H1 (cell line): ENCODE measurements around the gene PKD1L1. TPM values are rescaled to one million over a fixed set of nuclear protein-coding genes. Genes with fewer than 3 reads are reported as not detected.

Source experiments
- CTCF ChIA-PET: fragments of 300-600 bp; sonication (Branson Sonifier 250); formaldehyde crosslinking; loops from one replicate; lab custom pipeline; 2021; ENCODE audit not compliant: partially characterized antibody; lab: Charles Lee
- POLR2A ChIA-PET: fragments of 300-600 bp; sonication (Branson Sonifier 250); formaldehyde crosslinking; loops from one replicate; lab custom pipeline; 2021; ENCODE audit warnings: inconsistent platforms; ENCODE audit not compliant: partially characterized antibody; lab: Charles Lee
- DNase-seq, 2 experiments: peaks; one replicate each; pipeline versions ENCODE4 v3.0.0 to v3.0.0-alpha.2; 2010 to 2022; ENCODE audit warnings: low spot score in 2 of 2, low read depth in 1 of 2, mixed read lengths in 1 of 2
- FAIRE-seq: peaks from 2 replicates; lab custom pipeline; 2011; peaks lifted over from hg19 to GRCh38; lab: Jason Lieb, UNC
- H2AFZ ChIP-seq: 2 replicates; pipeline ENCODE4 v1.8.1; 2012; ENCODE audit warnings: low read length, inconsistent platforms
- H2AK5ac ChIP-seq: 2 replicates; pipeline ENCODE4 v1.6.1; 2013; ENCODE audit warnings: low read depth, low read length
- H2BK120ac ChIP-seq: replicated peaks from 2 replicates; pipeline ENCODE3; 2013; ENCODE audit warnings: low read depth, low read length, inconsistent platforms
- H2BK12ac ChIP-seq: 2 replicates; pipeline ENCODE4 v1.6.1; 2013; ENCODE audit warnings: low read depth, low read length
- H2BK15ac ChIP-seq: 2 replicates; pipeline ENCODE4 v1.6.1; 2013; ENCODE audit warnings: low read length
- H2BK20ac ChIP-seq: 2 replicates; pipeline ENCODE4 v1.6.1; 2013; ENCODE audit warnings: low read length
- H2BK5ac ChIP-seq: 2 replicates; pipeline ENCODE4 v1.6.1; 2013; ENCODE audit warnings: low read depth, low read length
- H3K14ac ChIP-seq: 2 replicates; pipeline ENCODE4 v1.6.1; 2013; ENCODE audit warnings: inconsistent platforms; ENCODE audit not compliant: insufficient read length
- H3K18ac ChIP-seq: 2 replicates; pipeline ENCODE4 v1.6.1; 2013; ENCODE audit warnings: low read length; ENCODE audit errors: extremely low read depth
- H3K23ac ChIP-seq: 2 replicates; pipeline ENCODE4 v1.6.1; 2013; ENCODE audit warnings: inconsistent platforms; ENCODE audit not compliant: insufficient read length
- H3K23me2 ChIP-seq: 2 replicates; pipeline ENCODE4 v1.6.1; 2013; ENCODE audit warnings: low read depth, low read length
- H3K27ac ChIP-seq: 2 replicates; pipeline ENCODE4 v1.6.1; 2011; ENCODE audit warnings: low read depth, low read length, inconsistent platforms
- H3K27me3 ChIP-seq, 4 experiments: replicated peaks in 1 of 4; 1 replicate in 1 of 4; 2 replicates in 3 of 4; pipeline versions ENCODE4 v1.6.1 to v1.8.1; 2011 to 2013; ENCODE audit warnings: low read length in 3 of 4, mild to moderate bottlenecking in 3 of 4, inconsistent platforms in 2 of 4, mixed read lengths in 2 of 4, moderate library complexity in 1 of 4; ENCODE audit not compliant: control insufficient read depth in 3 of 4, insufficient read depth in 3 of 4; ENCODE audit errors: extremely low read depth in 1 of 4
- H3K36me3 ChIP-seq, 4 experiments: 2 replicates each; pipeline versions ENCODE4 v1.6.1 to v1.8.1; 2011 to 2013; ENCODE audit warnings: mild to moderate bottlenecking in 4 of 4, low read length in 3 of 4, moderate library complexity in 2 of 4, control low read depth in 1 of 4, inconsistent platforms in 1 of 4; ENCODE audit not compliant: insufficient read depth in 4 of 4, control insufficient read depth in 2 of 4
- H3K4ac ChIP-seq: replicated peaks from 2 replicates; pipeline ENCODE3; 2013; ENCODE audit warnings: low read length, low read depth, mixed read lengths, inconsistent platforms; ENCODE audit not compliant: insufficient read length
- H3K4me1 ChIP-seq, 4 experiments: replicated peaks in 1 of 4; 1 replicate in 1 of 4; 2 replicates in 3 of 4; pipeline versions ENCODE4 v1.6.1 to v1.8.1; 2011 to 2013; ENCODE audit warnings: low read length in 3 of 4, inconsistent platforms in 2 of 4, mixed read lengths in 1 of 4; ENCODE audit not compliant: insufficient read depth in 4 of 4, control insufficient read depth in 3 of 4
- H3K4me2 ChIP-seq, 2 experiments: 2 replicates each; pipeline versions ENCODE4 v1.6.1 to v1.8.1; 2011 to 2013; ENCODE audit warnings: low read depth in 2 of 2, low read length in 2 of 2, control low read depth in 1 of 2, inconsistent platforms in 1 of 2, mild to moderate bottlenecking in 1 of 2; ENCODE audit not compliant: insufficient read depth in 1 of 2
- H3K4me3 ChIP-seq, 4 experiments: fragments of 200-600, 300-600 bp in 1 of 4; sonication (generic), shearing (Covaris generic), sonication (Bioruptor Twin) in 1 of 4; 2 replicates each; pipeline versions ENCODE4 v1.5.1 to v1.8.1; 2011 to 2016; ENCODE audit warnings: low read length in 4 of 4, low read depth in 3 of 4, control low read depth in 2 of 4, inconsistent platforms in 2 of 4, mild to moderate bottlenecking in 2 of 4, mixed read lengths in 1 of 4, moderate library complexity in 1 of 4; ENCODE audit not compliant: insufficient read depth in 2 of 4; ENCODE audit errors: extremely low read depth in 1 of 4
- H3K56ac ChIP-seq: replicated peaks from 2 replicates; pipeline ENCODE3; 2013; ENCODE audit warnings: low read depth, mild to moderate bottlenecking, mixed read lengths, low read length, inconsistent platforms; ENCODE audit not compliant: insufficient read length
- H3K79me1 ChIP-seq: 2 replicates; pipeline ENCODE4 v1.6.1; 2013; ENCODE audit warnings: low read depth, low read length, control low read depth
- H3K79me2 ChIP-seq, 2 experiments: 2 replicates each; pipeline versions ENCODE4 v1.6.1 to v1.8.1; 2012 to 2013; ENCODE audit warnings: low read length in 2 of 2, mild to moderate bottlenecking in 2 of 2, inconsistent platforms in 1 of 2; ENCODE audit not compliant: insufficient read depth in 2 of 2, control insufficient read depth in 1 of 2
- H3K9ac ChIP-seq, 4 experiments: replicated peaks in 1 of 4; 1 replicate in 1 of 4; 2 replicates in 3 of 4; pipeline versions ENCODE4 v1.6.1 to v1.8.1; 2011 to 2013; ENCODE audit warnings: low read depth in 3 of 4, low read length in 3 of 4, control low read depth in 2 of 4, mild to moderate bottlenecking in 2 of 4, moderate library complexity in 2 of 4, inconsistent platforms in 1 of 4; ENCODE audit errors: extremely low read depth in 1 of 4
- H3K9me3 ChIP-seq, 2 experiments: 2 replicates each; pipeline versions ENCODE4 v1.6.1 to v1.8.1; 2012 to 2013; ENCODE audit warnings: mild to moderate bottlenecking in 2 of 2, moderate library complexity in 2 of 2, control low read depth in 1 of 2, inconsistent platforms in 1 of 2, low read depth in 1 of 2, low read length in 1 of 2, mixed read lengths in 1 of 2; ENCODE audit not compliant: insufficient read depth in 2 of 2
- H4K20me1 ChIP-seq, 2 experiments: replicated peaks in 1 of 2; 2 replicates each; pipeline versions ENCODE3 to v1.8.1; 2011 to 2013; ENCODE audit warnings: inconsistent platforms in 2 of 2, low read length in 2 of 2, mild to moderate bottlenecking in 1 of 2; ENCODE audit not compliant: insufficient read depth in 2 of 2, control insufficient read depth in 1 of 2
- H4K5ac ChIP-seq: 2 replicates; pipeline ENCODE4 v1.6.1; 2013; ENCODE audit warnings: low read length, low read depth, mixed read lengths, inconsistent platforms; ENCODE audit not compliant: insufficient read length
- H4K8ac ChIP-seq: 2 replicates; pipeline ENCODE4 v1.8.0; 2013; ENCODE audit warnings: mild to moderate bottlenecking, moderate library complexity, low read length, inconsistent platforms; ENCODE audit not compliant: insufficient read depth; ENCODE audit errors: extremely low read depth
- H4K91ac ChIP-seq: replicated peaks from 2 replicates; pipeline ENCODE3; 2013; ENCODE audit warnings: low read length, mixed read lengths, inconsistent platforms; ENCODE audit not compliant: insufficient read length
- BACH1 ChIP-seq: IDR thresholded peaks from 2 replicates; pipeline ENCODE4 v1.6.1; 2012; ENCODE audit warnings: low read length, improper control_type of control experiment
- BCL11A ChIP-seq, 2 experiments: IDR thresholded peaks; one replicate each; pipeline ENCODE4 v1.6.1; 2011; ENCODE audit warnings: low read depth in 2 of 2, low read length in 2 of 2, mild to moderate bottlenecking in 2 of 2
- CREB1 ChIP-seq: IDR thresholded peaks from 2 replicates; pipeline ENCODE4 v1.6.1; 2012; ENCODE audit warnings: inconsistent platforms
- NRF1 ChIP-seq: IDR thresholded peaks from 2 replicates; pipeline ENCODE4 v1.6.1; 2011; ENCODE audit warnings: mild to moderate bottlenecking, low read depth, low read length, improper control_type of control experiment
- SP4 ChIP-seq: IDR thresholded peaks from 2 replicates; pipeline ENCODE4 v1.6.1; 2012; ENCODE audit warnings: low read length, inconsistent platforms
- TBP ChIP-seq: IDR thresholded peaks from 2 replicates; pipeline ENCODE4 v1.6.1; 2011; ENCODE audit warnings: low read depth, low read length, improper control_type of control experiment
- WGBS, 2 experiments: shearing (Covaris generic) in 1 of 2; methylation state at CpG; one replicate each; pipeline versions ENCODE4 v1.1.6 to v1.1.7; 2013 to 2015; ENCODE audit warnings: low lambda C conversion rate in 2 of 2, mixed read lengths in 2 of 2, inconsistent platforms in 1 of 2, low coverage in 1 of 2, missing lambda C conversion rate in 1 of 2; ENCODE audit not compliant: insufficient replicate concordance in 2 of 2, insufficient coverage in 1 of 2, insufficient read length in 1 of 2; ENCODE audit errors: extremely low coverage in 1 of 2, missing lambda C conversion rate in 1 of 2; 5-methylcytosine and 5-hydroxymethylcytosine counted together
- polyA plus RNA-seq, 7 experiments: library from polyadenylated mRNA; depleted of rRNA in 3 of 7; stranded (reverse) in 5 of 7; unstranded in 2 of 7; fragments of >200 nt in 5 of 7; fragments of 200-250 nt in 2 of 7; gene quantifications; 1 replicate in 5 of 7; 2 replicates in 1 of 7; 4 replicates in 1 of 7; pipeline versions ENCODE4 v1.2.1 to v1.2.3, GENCODE V29; 2011 to 2013; ENCODE audit warnings: missing spikeins in 2 of 7, mixed read lengths in 2 of 7
- total RNA-seq: library from RNA; stranded (reverse); fragmentation: NEBNext Ultra II Directional; extraction: Animal tissue kit (Norgen Biotek cat#: 25700); gene quantifications from 2 replicates; pipeline ENCODE4 v1.2.1, GENCODE V29; 2021

Gene PKD1L1
- total and polyA plus RNA-seq, 2 of the 8 experiments (the other 6 are each of a cell fraction or from before 2014, with no cell fraction given) = 0.22 to 0.35 TPM

- Histone ChIP-seq H3K27ac (no peak overlapping the region), H3K4me3 (no peak overlapping the region), H3K9me3 (no peaks in the 10 kb centered on the region), H4K91ac (no peak overlapping the region)
- FAIRE-seq = peak; percentile 32
- TF ChIP-seq CREB1 (no peak), SP4 (no peak), TBP (no peak), NRF1 (no peak), BACH1 (no peak), BCL11A (IDR thresholded peaks at IDR 0.05; ENCODE audit: low read depth in 2 of 2, low read length in 2 of 2) (no peak)
- TF ChIP-seq, all 59 proteins: peak for 0
- Histone ChIP-seq H4K8ac (no peak overlapping the region), H2AK5ac (no peak overlapping the region), H3K23ac (no peak overlapping the region), H2BK12ac (no peak overlapping the region), H3K27me3 (no peaks in the 10 kb centered on the region), H4K20me1 (no peaks in the 10 kb centered on the region), H3K36me3 (no peaks in the 10 kb centered on the region), H4K5ac (no peak overlapping the region), H2BK15ac (no peak overlapping the region), H3K14ac (no peak overlapping the region), H3K23me2 (no peaks in the 10 kb centered on the region), H2AFZ (0 out of 2 replicates have a peak overlapping the region, but pooled peaks have one; percentile 37), H2BK120ac (no peak overlapping the region), H3K4me1 (no peaks in the 10 kb centered on the region), H2BK20ac (no peak overlapping the region), H3K4me2 (no peak overlapping the region), H3K79me1 (no peaks in the 10 kb centered on the region), H3K9ac (no peak overlapping the region), H3K56ac (no peak overlapping the region), H2BK5ac (no peak overlapping the region), H3K4ac (no peak overlapping the region), H3K18ac (no peak overlapping the region), H3K79me2 (no peaks in the 10 kb centered on the region)
- CTCF ChIA-PET = interaction anchor here (0.6 to 2.6 kb wide), 4 partner anchors 38 to 581 kb away, joined by 3 to 9 read pairs (median 3); no protein-coding TSS in a partner anchor
- POLR2A ChIA-PET = no interaction called here
- 71% methylated on average over 5 of the region's 5 CpGs; no CpG with 5 or more reads in 1 of the 2 experiments for WGBS, 2 experiments
- no peak for DNase-seq
Observed at GRCh38 chr7:47847207-47847606, 101.1 kb downstream of the PKD1L1 start.
